Stimulated activated naive CD4-positive, alpha-beta T cell treated with Interleukin-2 at 50 U/mL for 16 hours (primary cell): ENCODE measurements around the gene ALK.

ENCODE experiments used
- DNase-seq: peaks from one replicate; lab custom pipeline; 2025; lab: John Stamatoyannopoulos, UW

The ALK gene

GRCh38 chr2:29224693-29225551 is 696.5 kb downstream of the ALK start:
- DNase-seq: no peak

- no peak for DNase-seq
These were observed 697.3 kb downstream of the ALK start for GRCh38 chr2:29223851-29224692.

GRCh38 chr2:29223257-29223656 is 698.1 kb downstream of the ALK start:
- no peak for DNase-seq

GRCh38 chr2:29222381-29223179 is 698.8 kb downstream of the ALK start:
- no peak for DNase-seq

- DNase-seq: no peak
These were observed 700.7 kb downstream of the ALK start for GRCh38 chr2:29220506-29221270.

- DNase-seq: no peak
These were observed 702.0 kb downstream of the ALK start for GRCh38 chr2:29219374-29219773.

GRCh38 chr2:29218550-29219125 is 702.7 kb downstream of the ALK start:
- no peak for DNase-seq

GRCh38 chr2:29218071-29218470 is 703.3 kb downstream of the ALK start:
- no peak for DNase-seq

- no peak for DNase-seq
These were observed 704.8 kb downstream of the ALK start for GRCh38 chr2:29216609-29216909.

GRCh38 chr2:29215739-29216608 is 705.4 kb downstream of the ALK start:
- no peak for DNase-seq

- DNase-seq: no peak
These were observed 706.3 kb downstream of the ALK start for GRCh38 chr2:29215073-29215472.

GRCh38 chr2:29213888-29214291 is 707.5 kb downstream of the ALK start:
- no peak for DNase-seq

GRCh38 chr2:29212009-29212408 is 709.4 kb downstream of the ALK start:
- no peak for DNase-seq

- DNase-seq: no peak
These were observed 711.8 kb downstream of the ALK start for GRCh38 chr2:29209551-29209950.

- no peak for DNase-seq
These were observed 713.8 kb downstream of the ALK start for GRCh38 chr2:29207352-29208148.

GRCh38 chr2:29206941-29207340 is 714.4 kb downstream of the ALK start:
- no peak for DNase-seq

GRCh38 chr2:29202819-29203495 is 718.4 kb downstream of the ALK start:
- DNase-seq: no peak

- DNase-seq: no peak
These were observed 719.4 kb downstream of the ALK start for GRCh38 chr2:29201979-29202378.
